NCI-H146 treated with DMSO at 0.1 percent for 48 hours (cell line): Measurements from ENCODE around the gene ASB13.
"Not testable (repeated sequence)": the region's sequence is repeated elsewhere in the genome, so short reads cannot be mapped to it uniquely, and the experiment has no call there.

Experiments used
- DNase-seq: peaks from one replicate; lab custom pipeline; 2025; ENCODE audit not compliant: unreplicated experiment; lab: John Stamatoyannopoulos, UW

ASB13 gene

DNA sequence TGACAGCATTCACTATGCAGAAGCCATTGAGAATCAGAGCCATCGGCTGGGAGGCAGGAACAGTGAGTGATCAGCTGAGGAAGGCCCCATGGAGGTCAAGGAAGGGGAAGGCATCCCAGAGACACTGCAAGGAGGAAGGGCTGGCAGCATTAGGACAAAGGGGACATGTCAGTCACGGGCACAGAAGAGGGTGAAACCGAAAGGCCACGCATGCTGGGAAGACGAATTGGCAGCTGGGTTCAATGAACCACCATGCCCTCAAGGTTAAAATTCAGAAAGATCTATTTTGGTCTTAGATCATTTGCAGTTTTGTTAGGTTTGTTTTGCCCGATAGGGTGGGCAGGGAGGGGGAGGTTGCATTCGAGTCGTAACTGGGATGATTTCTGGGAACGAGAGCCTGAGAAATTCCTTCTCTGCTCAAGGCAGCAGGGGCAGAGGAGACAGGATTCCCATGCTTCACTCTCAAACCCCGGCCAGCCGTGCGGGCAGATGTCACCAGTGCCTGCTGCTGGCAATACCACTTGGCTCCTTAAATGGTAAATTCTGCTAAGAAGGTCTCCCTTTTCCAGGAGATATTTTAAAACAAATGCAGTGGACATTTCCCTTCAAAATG, 57.7 kb downstream of the ASB13 start:
- no peak for DNase-seq

DNA sequence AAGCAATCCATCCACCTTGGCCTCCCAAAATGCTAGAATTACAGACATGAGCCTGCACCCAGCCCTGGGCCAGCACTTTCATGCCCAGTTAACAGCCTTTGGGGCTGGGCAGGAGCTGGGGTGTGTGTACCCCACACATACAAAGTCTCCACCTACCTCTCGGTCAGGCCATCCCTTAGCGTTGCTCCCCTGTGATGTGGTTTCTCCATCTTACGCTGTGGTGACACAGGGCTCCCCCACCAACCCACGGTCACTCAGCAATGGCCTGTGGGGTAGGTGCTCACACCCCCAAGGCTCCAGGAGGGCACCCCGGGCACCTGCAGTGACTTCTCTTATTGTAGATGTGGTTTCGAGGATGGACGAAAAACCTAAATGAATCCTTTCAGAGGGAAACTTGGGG, 58.8 kb downstream of the ASB13 start:
- no peak for DNase-seq

DNA sequence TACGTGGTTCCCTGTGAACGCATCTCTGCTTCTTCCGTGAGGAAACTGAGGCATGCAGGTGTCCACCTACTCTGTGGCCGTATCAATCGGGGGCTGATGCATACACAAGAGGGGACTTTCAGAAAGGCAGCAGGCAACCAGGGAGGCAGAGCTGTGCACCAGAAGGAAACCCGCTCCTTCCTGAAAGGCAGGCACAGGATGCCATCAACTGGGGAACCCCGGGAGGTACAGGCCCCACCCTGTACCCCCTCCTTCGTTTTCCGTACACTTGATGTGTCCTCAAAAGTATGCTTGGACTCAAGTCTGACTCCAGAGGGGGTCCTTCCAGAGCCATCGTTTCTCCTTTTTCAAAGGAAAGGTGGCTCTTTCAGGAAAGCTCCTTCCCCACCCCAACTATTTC, 59.5 kb downstream of the ASB13 start:
- DNase-seq, result no peak

DNA sequence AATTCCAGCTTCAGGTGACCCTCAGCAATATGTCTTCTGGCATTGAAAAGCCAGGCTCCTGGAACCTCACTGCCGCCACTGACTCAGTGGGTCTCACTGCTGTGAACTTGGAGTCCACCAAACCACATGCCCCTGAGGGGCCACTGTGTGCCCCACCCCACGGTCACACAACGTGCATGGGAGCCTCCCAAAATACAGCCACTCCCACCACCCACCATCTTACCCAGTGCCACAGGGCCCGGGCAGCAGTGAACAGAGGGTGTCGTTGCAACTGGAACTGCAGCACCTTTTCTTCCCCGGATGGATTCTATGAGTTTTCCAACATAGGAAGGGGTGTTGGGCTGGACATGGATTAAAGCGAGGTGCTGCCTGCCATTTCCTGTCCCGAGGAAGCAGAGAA, 60.1 kb downstream of the ASB13 start:
- no peak for DNase-seq

DNA sequence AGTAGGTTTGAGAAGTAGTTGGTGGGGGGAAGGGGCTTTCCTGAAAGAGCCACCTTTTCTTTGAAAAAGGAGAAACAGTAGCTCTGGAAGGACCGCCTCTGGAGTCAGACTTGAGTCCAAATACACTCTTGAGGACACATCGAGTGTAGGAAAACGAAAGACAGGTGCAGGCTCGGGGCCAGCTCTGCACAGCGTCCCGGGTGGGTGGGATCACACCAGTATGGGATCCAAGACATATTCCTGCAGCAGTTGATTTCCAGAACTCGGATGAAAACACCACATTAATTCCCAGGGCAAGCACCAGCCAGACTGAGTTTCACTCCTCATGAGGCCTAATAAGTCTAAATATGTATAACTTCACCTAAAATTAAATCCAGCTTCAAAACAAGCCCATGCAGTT, 61.4 kb downstream of the ASB13 start:
- DNase-seq, result no peak

DNA sequence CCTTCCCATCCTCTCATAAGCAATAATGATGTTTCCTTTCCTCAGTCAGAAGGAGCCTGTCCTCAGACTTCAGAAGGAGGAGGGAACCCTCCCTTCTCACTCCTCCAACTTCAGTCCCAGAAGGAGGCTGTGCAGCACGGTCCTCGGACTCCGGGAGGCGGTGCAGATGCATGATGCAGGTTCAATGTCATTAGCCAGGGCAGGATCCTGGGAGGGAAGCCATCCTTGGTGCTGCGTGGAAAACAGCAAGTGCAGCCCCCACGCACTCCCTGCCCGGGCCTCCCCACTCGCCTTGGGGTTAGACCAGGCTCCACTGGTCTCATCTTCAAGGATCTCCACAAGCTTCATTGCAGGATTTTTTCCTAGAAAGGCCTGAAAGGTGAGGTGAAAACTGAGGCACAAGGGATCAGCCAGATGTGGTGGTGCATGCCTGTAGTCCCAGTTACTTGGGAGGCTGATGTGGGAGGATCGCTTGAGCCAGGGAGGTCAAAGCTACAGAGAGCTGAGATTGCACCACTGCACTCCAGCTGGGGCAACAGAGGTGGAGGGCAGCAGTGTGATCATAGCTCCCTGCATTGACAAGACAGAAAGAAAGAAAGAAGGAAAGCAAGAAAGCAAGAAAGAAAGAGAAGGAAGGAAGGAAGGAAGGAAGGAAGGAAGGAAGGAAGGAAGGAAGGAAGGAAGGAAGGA, 62.0 kb downstream of the ASB13 start:
- DNase-seq, result no peak

DNA sequence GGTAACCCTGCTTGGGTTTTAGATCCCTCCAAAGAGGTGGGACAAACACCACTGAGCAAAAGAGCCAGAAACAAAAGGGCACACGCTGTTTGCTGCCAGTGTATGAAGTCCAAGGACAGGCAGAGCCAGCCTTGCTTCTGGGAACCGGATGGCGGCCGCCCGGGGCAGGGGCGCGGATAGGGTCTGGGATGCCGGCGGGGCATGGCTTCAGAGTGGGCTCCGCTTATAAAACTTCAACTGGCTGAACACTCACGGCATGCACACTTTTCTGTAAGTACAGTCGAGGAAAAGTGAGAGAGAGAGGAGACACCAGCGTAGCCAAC, 62.6 kb downstream of the ASB13 start:
- DNase-seq, result no peak

DNA sequence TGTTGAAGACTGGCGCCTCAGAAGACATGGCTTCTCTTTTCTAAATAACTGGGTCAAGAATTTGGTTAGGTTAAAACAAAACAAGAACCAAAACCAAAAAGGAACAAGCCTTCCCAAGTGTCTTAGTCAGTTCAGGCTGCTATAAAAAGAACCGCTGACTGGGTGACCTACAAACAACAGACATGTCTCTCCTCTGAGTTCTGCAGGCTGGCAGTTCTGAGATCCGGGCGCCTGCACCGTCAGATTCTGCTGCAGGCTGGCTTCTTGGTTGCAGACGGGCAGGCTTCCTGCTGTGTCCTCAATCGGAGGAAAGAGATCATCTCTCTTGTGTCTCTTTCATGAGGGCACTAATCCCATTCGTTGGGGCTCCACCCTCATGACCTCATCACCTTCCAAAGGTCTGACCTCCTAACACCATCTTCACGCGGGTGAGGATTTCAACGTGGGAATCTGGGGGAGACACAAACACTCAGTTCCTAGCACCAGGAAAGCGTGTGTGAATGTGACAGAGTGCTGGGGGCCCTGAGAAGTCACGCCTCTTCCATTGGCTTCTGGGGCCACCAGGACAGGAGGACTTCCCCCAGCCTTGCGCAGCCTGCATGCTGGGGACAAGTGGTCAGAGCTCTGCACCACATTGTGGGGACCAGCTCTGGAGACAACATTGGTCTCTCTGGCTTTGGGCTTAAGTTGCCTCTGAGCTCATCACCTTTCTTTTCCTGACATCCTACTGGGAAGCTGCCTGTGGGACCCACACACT, 63.1 kb downstream of the ASB13 start:
- no peak for DNase-seq

DNA sequence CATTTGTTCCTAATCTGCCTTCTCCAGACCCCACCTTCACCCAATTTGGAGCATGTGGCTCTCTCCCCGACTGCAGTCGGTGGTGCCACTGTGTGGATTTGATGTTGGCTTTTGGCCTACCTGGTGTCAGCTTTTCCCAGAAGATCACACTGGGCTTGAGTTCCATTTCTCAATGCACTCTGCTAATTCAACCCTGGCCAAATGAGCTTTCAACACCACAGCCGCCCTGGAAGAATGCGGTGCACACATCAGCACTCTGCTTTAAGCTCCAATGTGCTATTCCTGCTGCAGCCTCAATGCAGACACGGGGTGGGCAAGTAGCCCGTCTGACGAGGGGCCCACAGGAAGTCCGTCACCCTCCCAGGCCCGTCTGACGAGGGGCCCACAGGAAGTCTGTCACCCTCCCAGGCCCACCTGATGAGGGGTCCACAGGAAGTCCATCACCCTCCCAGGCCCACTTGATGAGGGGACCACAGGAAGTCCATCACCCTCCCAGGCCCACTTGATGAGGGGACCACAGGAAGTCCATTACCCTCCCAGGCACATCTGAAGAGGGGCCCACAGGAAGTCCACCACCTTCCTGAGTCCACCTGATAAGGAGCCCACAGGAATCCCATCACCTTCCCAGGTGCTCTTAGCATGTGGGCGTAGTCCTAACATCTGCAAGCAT, 64.4 kb downstream of the ASB13 start:
- DNase-seq, result no peak

DNA sequence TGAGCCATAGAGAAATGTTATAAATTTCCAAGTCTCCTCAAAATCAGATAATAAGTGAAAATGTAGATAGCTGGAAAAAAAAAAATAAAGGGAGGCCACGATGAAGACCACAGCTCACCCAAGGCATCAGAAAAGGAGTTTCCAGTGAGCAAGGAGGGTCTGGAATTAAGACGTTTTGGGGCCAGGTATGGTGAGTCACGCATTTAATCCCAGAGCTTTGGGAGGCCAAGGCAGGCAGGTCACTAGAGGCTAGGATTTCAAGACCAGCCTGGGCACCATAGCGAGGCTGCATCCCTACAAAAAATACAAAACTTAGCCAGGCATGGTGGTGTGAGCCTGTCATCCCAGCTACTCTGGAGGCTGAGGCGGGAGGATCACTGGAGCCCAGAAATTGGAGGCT, 65.5 kb downstream of the ASB13 start:
- no peak for DNase-seq

DNA sequence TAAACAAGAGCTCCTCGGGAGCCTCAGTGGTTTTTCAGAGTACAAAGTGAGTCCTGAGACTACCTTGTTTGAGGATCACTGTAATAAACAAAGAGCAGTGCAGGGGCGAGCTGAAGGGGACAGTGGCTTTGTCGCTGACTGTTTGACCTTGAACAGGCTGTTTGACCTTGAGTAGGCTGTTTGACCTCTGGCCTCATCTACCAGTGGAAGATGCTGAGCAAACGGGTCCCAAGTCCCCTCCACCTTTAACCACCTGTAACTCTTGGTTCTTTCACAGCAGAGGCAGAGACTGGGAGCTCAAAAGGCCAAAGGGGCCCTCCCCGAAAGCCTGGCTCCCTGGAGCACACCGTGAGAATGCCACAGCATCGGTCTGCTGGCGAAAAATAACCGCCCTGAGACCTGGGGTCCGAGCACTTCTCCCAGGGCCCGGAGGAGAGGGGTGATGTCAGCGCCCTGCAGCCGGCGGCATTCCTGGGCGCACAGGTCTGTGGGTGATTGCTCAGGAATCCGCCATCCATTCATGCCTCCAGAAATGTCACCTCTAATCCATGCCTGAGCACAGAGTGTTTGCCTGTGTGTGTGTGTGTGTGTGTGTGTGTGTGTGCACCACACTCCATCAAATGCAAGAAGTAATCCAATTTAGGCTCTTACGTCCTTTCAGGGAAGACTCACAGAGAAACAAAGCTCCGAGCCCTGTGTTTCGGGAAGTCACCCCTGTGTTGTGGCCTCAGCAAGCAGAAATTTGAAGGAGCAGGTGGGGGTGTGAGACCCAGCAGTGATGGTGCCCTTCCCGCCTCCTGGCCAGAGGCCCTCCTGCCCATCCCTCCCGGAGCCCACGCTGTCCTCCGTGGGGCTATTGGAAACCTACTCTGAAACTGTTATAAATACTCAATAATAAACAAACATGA, 66.5 kb downstream of the ASB13 start:
- DNase-seq, result no peak

DNA sequence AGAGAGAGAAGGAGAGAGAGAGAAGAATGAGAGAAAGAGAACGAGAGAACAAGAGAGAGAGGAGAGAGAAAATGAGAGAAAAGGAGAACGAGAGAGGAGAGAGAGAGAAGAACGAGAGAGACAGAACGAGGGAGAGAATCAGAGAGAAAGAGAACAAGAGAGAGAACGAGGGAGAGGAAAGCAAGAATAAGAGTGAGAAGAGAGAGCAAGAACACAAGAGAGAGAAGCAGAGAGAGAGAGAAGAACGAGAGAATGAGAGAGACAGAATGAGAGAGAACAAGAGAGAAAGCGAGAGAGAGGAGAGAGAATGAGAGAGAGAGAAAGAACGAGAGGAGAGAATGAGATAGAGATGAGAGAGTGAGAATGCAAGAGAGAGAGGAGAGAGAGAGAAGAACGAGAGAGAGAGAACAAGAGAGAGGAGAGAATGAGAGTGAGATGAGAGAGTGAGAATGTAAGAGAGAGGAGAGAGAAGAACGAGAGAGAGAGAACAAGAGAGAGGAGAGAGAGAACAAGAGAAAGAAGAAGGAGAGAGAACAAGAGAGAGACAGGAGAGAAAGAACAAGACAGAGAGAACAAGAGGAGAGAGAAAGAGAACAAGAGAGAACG, 68.2 kb downstream of the ASB13 start:
- no peak for DNase-seq

DNA sequence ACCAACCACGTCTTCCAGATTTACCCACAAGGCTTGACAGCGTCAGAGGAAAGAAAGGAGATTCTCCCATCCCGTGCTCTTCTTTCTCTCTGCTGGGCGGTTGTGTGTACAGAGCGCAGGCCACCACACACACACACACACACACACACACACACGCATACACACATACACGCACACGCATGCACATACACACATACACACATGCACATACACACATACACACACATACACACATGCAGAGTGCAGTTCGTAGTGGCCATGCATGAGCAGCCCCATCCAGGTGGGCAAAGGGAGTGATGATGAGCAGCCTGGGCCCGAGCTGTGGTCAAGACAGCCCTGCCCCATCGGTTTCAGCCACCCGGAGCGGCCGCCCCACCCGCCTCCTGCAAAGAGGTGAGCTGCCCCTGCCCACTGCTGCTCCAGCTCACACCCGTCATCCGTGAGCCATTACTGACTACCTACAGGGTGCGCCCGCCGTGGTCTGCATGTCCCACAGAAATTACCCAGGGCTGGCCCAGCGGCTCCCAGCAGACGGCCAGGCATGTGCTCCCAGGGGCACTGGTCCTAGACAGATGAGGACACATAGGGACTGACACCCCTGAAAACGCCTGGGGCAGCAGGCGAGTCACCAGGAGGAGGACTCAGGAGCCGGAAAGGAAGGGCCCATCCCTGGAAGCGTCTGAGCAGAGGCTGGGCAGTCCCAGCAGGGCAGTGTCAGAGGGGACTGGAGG, 69.6 kb downstream of the ASB13 start:
- no peak for DNase-seq

DNA sequence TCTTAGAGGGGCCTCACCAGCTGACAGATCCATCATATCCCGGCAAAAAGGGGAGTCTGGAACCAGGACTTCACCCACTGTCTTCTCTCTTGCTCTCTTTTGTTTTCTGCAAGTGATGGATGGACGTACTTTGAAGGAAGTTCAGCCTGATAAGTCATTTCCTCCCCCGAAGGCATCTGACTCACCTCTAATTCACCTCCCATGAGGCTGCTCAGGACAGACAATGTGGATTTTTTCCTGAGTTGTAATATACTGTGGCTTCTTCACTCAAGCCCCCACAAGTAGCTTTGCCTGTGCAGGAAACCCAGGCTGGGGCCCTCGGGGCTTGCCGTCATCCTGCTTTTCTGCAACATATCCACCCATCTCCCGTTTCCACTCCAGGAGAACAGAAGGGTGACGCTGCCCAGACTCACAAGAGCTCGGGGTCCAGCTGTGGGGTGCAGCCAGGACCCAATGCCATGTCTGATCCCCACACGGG, 70.4 kb downstream of the ASB13 start:
- DNase-seq, result no peak

DNA sequence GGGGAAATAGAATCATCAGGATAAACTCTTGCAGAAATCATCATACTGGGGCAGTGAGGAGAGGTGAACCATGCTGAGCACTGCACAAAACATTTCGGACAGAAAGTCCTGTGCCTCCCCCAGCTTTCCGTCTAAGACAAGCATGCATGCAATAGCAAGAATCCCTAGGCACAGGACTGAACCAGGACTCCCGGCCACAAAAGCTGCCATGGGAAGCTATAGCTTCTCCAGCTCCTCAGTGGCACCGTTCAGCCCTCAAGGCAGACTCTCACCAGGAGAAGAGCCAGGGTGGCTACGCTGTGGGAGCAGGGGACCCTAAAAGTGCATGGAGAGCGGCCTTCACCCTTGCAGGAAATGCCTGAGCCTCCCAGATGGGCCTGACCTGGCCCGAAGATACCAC, 70.8 kb downstream of the ASB13 start:
- DNase-seq, result no peak

DNA sequence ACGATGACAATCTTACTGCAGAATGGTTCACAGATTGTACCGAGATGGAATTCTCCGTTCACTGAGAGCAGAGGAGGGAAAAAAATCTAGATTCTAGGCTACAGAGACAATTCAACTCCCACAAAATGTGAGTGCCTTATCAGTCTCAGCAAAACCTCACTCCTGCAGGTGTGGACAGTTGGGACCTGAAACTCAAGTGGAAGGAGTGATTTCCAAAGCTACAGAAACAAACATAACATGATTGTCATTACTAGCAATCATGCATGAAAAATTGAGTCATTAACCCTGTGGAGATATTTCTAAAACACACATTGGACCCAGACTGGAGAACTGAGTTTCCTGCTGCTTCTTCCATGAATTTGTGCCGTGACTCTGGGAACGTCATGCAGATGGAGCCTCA, 71.3 kb downstream of the ASB13 start:
- no peak for DNase-seq

DNA sequence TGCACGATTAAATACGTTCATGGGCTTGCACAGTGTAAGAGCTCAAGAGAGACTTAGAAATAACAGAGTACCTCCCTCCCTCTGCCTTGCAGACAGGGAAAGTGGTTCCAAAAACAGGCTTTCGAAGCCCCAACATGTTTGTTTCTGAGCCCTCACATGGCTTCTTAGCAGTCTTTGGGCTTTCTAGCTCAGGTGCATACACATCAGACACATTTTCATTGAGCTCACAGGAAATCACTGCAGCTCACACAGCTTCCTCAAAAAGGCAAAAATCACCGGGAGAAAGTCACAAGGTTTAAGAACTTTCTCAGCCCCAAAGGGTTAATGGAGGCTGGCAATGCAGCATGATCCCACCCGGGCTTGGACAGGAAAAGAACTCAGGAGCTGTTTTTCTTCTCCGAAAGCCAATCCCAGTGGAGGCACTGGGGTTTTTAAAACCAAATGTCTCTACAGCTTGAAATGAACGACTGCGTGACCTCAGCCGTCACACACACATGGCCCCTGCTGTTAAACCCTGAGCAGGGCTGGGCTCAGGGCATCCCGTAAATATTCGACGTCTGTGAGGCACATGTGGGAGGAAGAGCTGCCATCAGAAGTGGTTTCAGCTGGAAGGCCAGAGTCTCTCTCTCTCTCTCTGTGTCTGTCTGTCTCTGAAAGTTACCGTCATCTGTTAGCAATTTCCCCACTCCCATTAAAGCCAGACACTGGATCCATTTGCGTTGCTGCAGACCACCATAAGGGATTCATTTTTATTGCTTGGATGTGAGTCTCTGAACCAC, 71.9 kb downstream of the ASB13 start:
- DNase-seq, result no peak

DNA sequence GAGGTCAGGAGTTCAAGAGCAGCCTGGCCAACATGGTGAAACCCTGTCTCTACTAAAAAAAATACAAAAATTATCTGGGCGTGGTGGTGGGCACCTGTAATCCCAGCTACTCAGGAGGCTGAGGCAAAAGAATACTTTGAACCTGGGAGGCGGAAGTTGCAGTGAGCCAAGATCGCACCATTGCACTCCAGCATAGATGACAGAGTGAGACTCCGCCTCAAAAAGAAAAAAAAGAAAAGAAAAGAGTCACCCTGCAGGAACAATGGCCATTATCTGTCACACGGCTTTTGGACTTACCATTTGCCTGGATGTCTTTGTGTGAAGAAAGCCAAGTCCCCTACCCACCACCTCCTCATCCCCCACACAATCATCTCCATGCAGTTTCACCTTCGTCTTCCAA, 73.0 kb downstream of the ASB13 start:
- DNase-seq, result not testable (repeated sequence)

DNA sequence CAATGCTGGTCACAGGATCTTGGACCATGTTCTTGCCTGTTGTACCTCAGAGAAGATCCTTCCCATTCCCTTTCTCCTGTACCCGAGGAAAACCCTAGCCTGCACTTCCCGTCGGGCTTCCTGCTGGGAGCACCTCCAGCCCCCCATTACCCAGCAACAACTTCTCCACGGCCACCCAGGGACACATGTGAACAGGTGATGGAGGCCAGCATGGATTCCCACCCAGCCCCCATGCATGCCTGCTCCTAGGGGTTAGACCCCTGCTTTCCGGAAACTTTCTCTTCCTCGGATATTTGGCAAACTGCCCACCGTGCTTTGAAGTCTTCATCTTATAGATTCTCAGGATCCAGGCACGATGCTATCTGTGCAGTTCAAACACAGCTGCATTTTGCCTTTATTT, 74.3 kb downstream of the ASB13 start:
- no peak for DNase-seq
